GM21367 (cell line): Measurements from ENCODE around the gene TFCP2.

ENCODE experiments used
- ATAC-seq: cut with Tn5 transposase; IDR thresholded peaks from one replicate; pipeline ENCODE4 v1.9.1; 2021; ENCODE audit not compliant: unreplicated experiment

The TFCP2 gene

DNA sequence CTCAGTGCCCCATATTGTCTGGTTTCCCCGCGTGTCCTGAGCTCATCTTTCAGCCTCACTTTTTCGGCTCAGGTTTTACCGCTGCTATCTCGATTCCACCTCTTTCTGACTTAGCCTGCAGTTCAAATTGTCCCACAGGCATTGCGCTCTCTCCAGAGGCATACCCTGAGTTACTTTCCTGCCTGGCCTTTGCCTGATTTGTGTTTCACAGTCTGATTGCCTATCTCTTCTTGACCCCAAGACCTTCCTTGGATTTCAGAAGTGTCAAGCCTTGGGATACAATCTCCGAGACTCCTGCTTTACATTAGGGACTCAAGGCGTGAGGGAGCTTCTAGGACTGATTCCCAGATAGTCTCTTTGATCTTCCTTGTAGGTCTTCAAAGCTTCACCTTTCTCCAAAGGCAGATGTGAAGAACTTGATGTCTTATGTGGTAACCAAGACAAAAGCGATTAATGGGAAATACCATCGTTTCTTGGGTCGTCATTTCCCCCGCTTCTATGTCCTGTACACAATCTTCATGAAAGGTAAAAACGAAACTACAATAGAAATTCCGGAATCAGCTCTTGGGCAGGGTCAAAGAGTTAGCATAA, 124.2 kb downstream of the TFCP2 start:
- ATAC-seq = no peak

DNA sequence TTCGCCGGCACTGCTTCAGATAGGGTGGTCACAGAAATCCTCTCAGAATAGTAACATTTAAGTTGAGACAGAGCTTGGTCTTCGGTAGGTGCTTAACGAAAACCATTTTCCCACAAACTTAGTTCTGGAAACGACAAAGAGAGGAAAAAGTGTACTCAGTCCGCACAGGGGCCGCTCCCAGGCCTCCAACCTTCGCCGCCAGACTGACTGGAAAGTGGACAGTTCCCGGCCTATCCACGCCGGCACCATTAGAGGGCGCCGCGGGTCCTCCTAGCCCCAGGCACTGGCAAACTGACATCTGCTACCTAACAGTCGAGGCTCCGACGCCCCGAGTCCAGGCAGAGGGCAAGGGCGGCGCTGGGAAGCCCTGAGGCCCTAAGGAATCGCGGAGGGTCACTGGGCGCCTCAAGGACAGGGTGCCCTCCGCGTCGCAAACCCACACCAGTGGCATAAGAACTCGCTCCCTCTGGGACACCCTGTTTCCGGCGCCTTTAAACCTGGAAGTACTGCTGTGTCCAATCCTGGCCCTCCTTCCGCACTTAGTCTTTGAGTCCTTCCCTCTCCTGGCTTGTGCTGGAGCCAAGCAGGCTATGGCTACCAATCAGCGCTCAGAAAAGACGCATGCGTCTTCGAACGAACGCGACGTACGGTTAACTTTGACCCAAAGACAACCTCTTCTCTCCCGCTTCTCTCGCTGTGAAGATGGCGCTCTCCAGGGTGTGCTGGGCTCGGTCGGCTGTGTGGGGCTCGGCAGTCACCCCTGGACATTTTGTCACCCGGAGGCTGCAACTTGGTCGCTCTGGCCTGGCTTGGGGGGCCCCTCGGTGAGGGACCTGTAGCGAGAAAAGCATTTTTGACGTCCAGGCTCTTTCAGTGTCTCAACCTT, 125.0 kb downstream of the TFCP2 start, which contains the start of gene LETMD1:
LETMD1 (plus strand) TSS at position 673 of the 886 bp plus-strand sequence; CDS start at position 703, 30 bp downstream.
- ATAC-seq = peak; percentile 89
